Trophoblast cell (in vitro differentiated cells and primary cell): ENCODE data around the gene MRAS.

ENCODE experiments used
- DNase-seq, 2 donors: peaks; one replicate each; pipeline ENCODE4 v3.0.0-alpha.2; 2016
- H2AFZ ChIP-seq: 2 replicates; pipeline ENCODE4 v1.6.1; 2013; ENCODE audit warnings: low read length, moderate library complexity, mild to moderate bottlenecking; ENCODE audit not compliant: insufficient read depth, poor library complexity
- H2AK5ac ChIP-seq: 2 replicates; pipeline ENCODE4 v1.6.1; 2013; ENCODE audit warnings: mild to moderate bottlenecking, low read length
- H2BK120ac ChIP-seq: 2 replicates; pipeline ENCODE4 v1.6.1; 2013; ENCODE audit warnings: low read length, mild to moderate bottlenecking, moderate library complexity; ENCODE audit not compliant: insufficient read depth, poor library complexity
- H2BK12ac ChIP-seq: 2 replicates; pipeline ENCODE4 v1.6.1; 2013; ENCODE audit warnings: mild to moderate bottlenecking, low read length, moderate library complexity
- H2BK5ac ChIP-seq: 2 replicates; pipeline ENCODE4 v1.6.1; 2013; ENCODE audit warnings: low read length, low read depth, moderate library complexity, mild to moderate bottlenecking; ENCODE audit not compliant: poor library complexity
- H3K14ac ChIP-seq: 2 replicates; pipeline ENCODE4 v1.6.1; 2013; ENCODE audit warnings: mild to moderate bottlenecking, low read length
- H3K18ac ChIP-seq: 2 replicates; pipeline ENCODE4 v1.6.1; 2013; ENCODE audit warnings: mild to moderate bottlenecking, low read length
- H3K23ac ChIP-seq: 2 replicates; pipeline ENCODE4 v1.6.1; 2013; ENCODE audit warnings: low read length
- H3K27ac ChIP-seq: 2 replicates; pipeline ENCODE4 v1.5.1; 2013; ENCODE audit warnings: low read depth, mild to moderate bottlenecking, inconsistent platforms, low read length, moderate library complexity
- H3K27me3 ChIP-seq: 2 replicates; pipeline ENCODE4 v1.6.1; 2013; ENCODE audit warnings: inconsistent platforms, mild to moderate bottlenecking, low read length, moderate library complexity; ENCODE audit not compliant: insufficient read depth
- H3K36me3 ChIP-seq, 2 experiments: 1 replicate in 1 of 2; 2 replicates in 1 of 2; pipeline ENCODE4 v1.6.1; 2013; ENCODE audit warnings: low read length in 2 of 2, mild to moderate bottlenecking in 2 of 2, moderate library complexity in 1 of 2; ENCODE audit not compliant: insufficient read depth in 2 of 2, control insufficient read depth in 1 of 2
- H3K4ac ChIP-seq: 2 replicates; pipeline ENCODE4 v1.6.1; 2013; ENCODE audit warnings: low read depth, mild to moderate bottlenecking, low read length, moderate library complexity
- H3K4me1 ChIP-seq, 2 experiments: 1 replicate in 1 of 2; 2 replicates in 1 of 2; pipeline ENCODE4 v1.6.1; 2013; ENCODE audit warnings: low read length in 2 of 2, mild to moderate bottlenecking in 2 of 2, moderate library complexity in 1 of 2; ENCODE audit not compliant: insufficient read depth in 2 of 2, control insufficient read depth in 1 of 2
- H3K4me2 ChIP-seq: 2 replicates; pipeline ENCODE4 v1.6.1; 2013; ENCODE audit warnings: inconsistent platforms, mild to moderate bottlenecking, low read length, moderate library complexity
- H3K4me3 ChIP-seq: 2 replicates; pipeline ENCODE4 v1.5.1; 2013; ENCODE audit warnings: mild to moderate bottlenecking, low read depth, low read length, inconsistent platforms
- H3K79me1 ChIP-seq: one replicate; pipeline ENCODE4 v1.6.1; 2013; ENCODE audit warnings: low read length
- H3K79me2 ChIP-seq: 2 replicates; pipeline ENCODE4 v1.6.1; 2013; ENCODE audit warnings: low read length, mild to moderate bottlenecking; ENCODE audit not compliant: control insufficient read depth, insufficient read depth, poor library complexity
- H3K9ac ChIP-seq: 2 replicates; pipeline ENCODE4 v1.6.1; 2013; ENCODE audit warnings: mild to moderate bottlenecking, low read length
- H3K9me3 ChIP-seq: 2 replicates; pipeline ENCODE4 v1.6.1; 2013; ENCODE audit warnings: low read depth, mild to moderate bottlenecking, control low read depth, inconsistent platforms, low read length; ENCODE audit not compliant: insufficient read depth
- H4K12ac ChIP-seq: 2 replicates; pipeline ENCODE4 v1.6.1; 2013; ENCODE audit warnings: low read depth, mild to moderate bottlenecking, low read length, moderate library complexity
- H4K8ac ChIP-seq: 2 replicates; pipeline ENCODE4 v1.6.1; 2013; ENCODE audit warnings: low read depth, mild to moderate bottlenecking, low read length, moderate library complexity
- H4K91ac ChIP-seq: one replicate; pipeline ENCODE4 v1.6.1; 2013; ENCODE audit warnings: low read depth, mild to moderate bottlenecking, low read length, moderate library complexity
- WGBS: extraction: QIAGEN DNeasy Blood & Tissue Kit; methylation state at CpG from one replicate; pipeline ENCODE4 v1.1.7; 2013; ENCODE audit warnings: missing lambda C conversion rate; ENCODE audit not compliant: insufficient read length, insufficient coverage; ENCODE audit errors: extremely low coverage; 5-methylcytosine and 5-hydroxymethylcytosine counted together

The MRAS gene

DNA sequence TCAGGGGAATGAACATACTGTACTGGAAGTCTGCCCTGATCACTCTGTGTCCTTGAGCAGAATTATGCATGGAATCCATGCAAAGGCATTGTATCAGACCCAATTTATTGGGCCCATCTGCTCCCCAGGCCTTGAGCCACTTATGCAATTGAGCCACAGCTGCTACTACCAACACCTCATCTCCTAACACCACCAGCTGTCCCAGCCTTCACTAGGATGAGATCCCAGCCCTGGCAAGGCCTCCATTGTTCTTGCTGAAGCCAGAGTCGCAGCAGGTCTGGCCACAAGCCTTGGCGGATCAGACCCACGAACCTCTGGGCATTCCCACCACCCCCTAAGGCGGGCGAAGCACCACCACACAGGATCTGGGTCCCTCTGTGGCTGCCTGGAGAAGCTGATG, 9.6 kb upstream of the MRAS start:
- Histone ChIP-seq H3K14ac (no peak overlapping the region), H4K12ac (no peak overlapping the region), H2AK5ac (no peak overlapping the region), H2BK12ac (no peak overlapping the region), H3K4me1 (no peaks in the 10 kb centered on the region), H4K8ac (no peak overlapping the region), H3K23ac (no peak overlapping the region), H3K9me3 (no peaks in the 10 kb centered on the region), H2BK5ac (no peak overlapping the region), H3K9ac (no peak overlapping the region), H4K91ac (no peak overlapping the region), H3K79me1 (no peaks in the 10 kb centered on the region), H3K79me2 (no peaks in the 10 kb centered on the region), H3K18ac (no peak overlapping the region), H3K27me3 (no peaks in the 10 kb centered on the region), H3K36me3 (no peaks in the 10 kb centered on the region), H2AFZ (no peak overlapping the region), H3K4ac (no peak overlapping the region), H3K4me2 (no peak overlapping the region), H2BK120ac (no peak overlapping the region), H3K4me3 (no peak overlapping the region), H3K27ac (no peak overlapping the region)
- no CpG with 5 or more reads among the region's 5 CpGs for WGBS
- DNase-seq = no peak

GRCh38 chr3:138340511-138340910, 7.9 kb upstream of the MRAS start:
- no peak overlapping the region for H2AFZ ChIP-seq
- no peak overlapping the region for H2BK12ac ChIP-seq
- no peak overlapping the region for H3K4me3 ChIP-seq
- H3K18ac ChIP-seq = no peak overlapping the region
- no peak overlapping the region for H2BK5ac ChIP-seq
- H4K91ac ChIP-seq = no peak overlapping the region
- H3K4ac ChIP-seq = no peak overlapping the region
- no peaks in the 10 kb centered on the region for H3K79me1 ChIP-seq
- no peak overlapping the region for H4K8ac ChIP-seq
- no peak overlapping the region for H3K4me2 ChIP-seq
- H4K12ac ChIP-seq = no peak overlapping the region
- no peak overlapping the region for H3K27ac ChIP-seq
- no peaks in the 10 kb centered on the region for H3K27me3 ChIP-seq
- no peak overlapping the region for H3K23ac ChIP-seq
- no peaks in the 10 kb centered on the region for H3K79me2 ChIP-seq
- WGBS = no CpG with 5 or more reads among the region's 5 CpGs
- no peak overlapping the region for H3K9ac ChIP-seq
- no peaks in the 10 kb centered on the region for H3K9me3 ChIP-seq
- H2AK5ac ChIP-seq = no peak overlapping the region
- no peak overlapping the region for H2BK120ac ChIP-seq
- no peaks in the 10 kb centered on the region for H3K36me3 ChIP-seq
- no peak overlapping the region for H3K14ac ChIP-seq
- peak; percentile 54 to 89 for DNase-seq
- H3K4me1 ChIP-seq = no peaks in the 10 kb centered on the region

GRCh38 chr3:138344754-138345153, 3.6 kb upstream of the MRAS start:
- no peak overlapping the region for H2AFZ ChIP-seq
- no peak overlapping the region for H2BK12ac ChIP-seq
- H4K12ac ChIP-seq = no peak overlapping the region
- no peak overlapping the region for H2BK5ac ChIP-seq
- no peak overlapping the region for H4K8ac ChIP-seq
- no peaks in the 10 kb centered on the region for H3K36me3 ChIP-seq
- no peak overlapping the region for H3K4me2 ChIP-seq
- no peak overlapping the region for H3K18ac ChIP-seq
- no peaks in the 10 kb centered on the region for H3K27me3 ChIP-seq
- H3K23ac ChIP-seq = no peak overlapping the region
- no peak overlapping the region for H3K27ac ChIP-seq
- no peak overlapping the region for H2BK120ac ChIP-seq
- H2AK5ac ChIP-seq = no peak overlapping the region
- no peak overlapping the region for H3K9ac ChIP-seq
- H3K79me2 ChIP-seq = peaks cover 2% of the 10 kb centered on the region
- no peak overlapping the region for H3K4me3 ChIP-seq
- H3K14ac ChIP-seq = no peak overlapping the region
- H3K9me3 ChIP-seq = no peaks in the 10 kb centered on the region
- no CpG with 5 or more reads among the region's 1 CpG for WGBS
- no peak overlapping the region for H3K4ac ChIP-seq
- no peak for DNase-seq
- H3K79me1 ChIP-seq = peaks cover 14% of the 10 kb centered on the region
- H4K91ac ChIP-seq = no peak overlapping the region
- peaks cover 3 to 5% of the 10 kb centered on the region in 2 experiments for H3K4me1 ChIP-seq

DNA sequence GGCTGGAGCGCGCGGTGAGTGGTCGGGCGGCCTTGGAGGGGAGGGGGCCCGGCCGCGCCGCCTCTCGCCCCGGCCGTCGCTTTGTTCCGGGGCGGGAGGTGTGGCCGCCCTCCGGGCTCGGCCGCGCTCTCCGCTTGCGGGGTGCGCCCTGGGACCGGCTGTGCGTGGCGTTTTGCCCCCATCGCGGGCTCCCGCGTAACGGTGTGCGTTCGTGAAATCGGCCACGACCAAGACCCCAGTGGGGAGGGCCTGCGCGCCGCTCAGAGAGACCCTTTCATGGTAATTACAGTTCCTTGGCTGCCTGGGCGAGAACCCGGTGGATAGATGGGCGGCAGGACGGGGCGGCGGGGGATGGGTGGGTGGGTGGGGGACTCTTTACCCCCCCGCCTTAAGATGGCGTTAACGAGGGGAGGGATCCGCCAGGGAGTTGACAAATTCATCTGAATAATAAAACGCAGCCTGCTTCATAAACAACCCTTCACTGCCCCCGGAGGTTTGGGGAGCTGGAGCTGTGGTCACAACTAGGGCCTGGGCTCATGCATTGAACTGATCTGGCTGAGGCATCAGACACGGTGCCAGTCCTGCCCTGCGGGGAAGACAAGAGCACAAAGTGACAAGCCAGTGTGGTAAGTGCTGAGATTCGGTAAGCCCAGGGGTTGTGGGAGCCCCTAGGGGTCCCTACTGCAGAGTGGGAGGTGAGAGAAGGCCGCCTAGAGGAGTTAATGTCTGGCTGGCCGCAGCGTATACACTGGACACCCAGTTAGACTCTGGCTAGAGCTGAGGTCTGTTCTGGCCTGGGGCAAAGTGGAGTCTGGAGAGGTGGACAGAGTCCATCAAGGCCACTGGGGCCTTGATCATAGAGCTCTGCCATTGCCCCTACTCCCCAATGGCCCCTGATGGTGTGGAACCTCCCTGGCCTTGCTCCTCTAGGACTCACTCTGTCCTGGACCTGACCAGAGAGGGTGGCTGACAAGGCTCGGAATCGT, 668 bp downstream of the MRAS start:
- Histone ChIP-seq H2BK5ac (peak overlapping the region; percentile 18), H3K27ac (peak overlapping the region; percentile 44), H3K36me3 (peaks cover 0 to 2% of the 10 kb centered on the region in 2 experiments), H2BK120ac (peak overlapping the region; percentile 59), H3K4me1 (peaks cover 8 to 14% of the 10 kb centered on the region in 2 experiments), H3K79me2 (peaks cover 4% of the 10 kb centered on the region), H3K23ac (no peak overlapping the region), H4K8ac (peak overlapping the region; percentile 88), H2AFZ (peak overlapping the region; percentile 80), H2AK5ac (peak overlapping the region; percentile 13), H3K9ac (peak overlapping the region; percentile 25), H4K12ac (peak overlapping the region; percentile 93), H3K27me3 (no peaks in the 10 kb centered on the region), H3K4ac (peak overlapping the region; percentile 38), H3K4me2 (peak overlapping the region; percentile 54), H2BK12ac (no peak overlapping the region), H3K18ac (peak overlapping the region; percentile 89), H3K79me1 (peaks cover 14% of the 10 kb centered on the region), H4K91ac (peak overlapping the region; percentile 74), H3K9me3 (no peaks in the 10 kb centered on the region), H3K14ac (peak overlapping the region; percentile 84), H3K4me3 (peak overlapping the region; percentile 79)
- WGBS = no CpG with 5 or more reads among the region's 58 CpGs
- peak in 1 of 2 donors; percentile 18 for DNase-seq
